HCT116 (cell line): Measurements from ENCODE around the gene CDHR3. TPM values are rescaled to one million over a fixed set of nuclear protein-coding genes. Genes with fewer than 3 reads are reported as not detected.

Source experiments
- ATAC-seq: fragments of 200-7000 bp; cut with Tn5 transposase; 2 replicates; pipeline ENCODE4 v1.9.1; 2020; ENCODE audit warnings: mild to moderate bottlenecking, moderate library complexity
- BruUV-seq: library from RNA; stranded (reverse); fragments of 400-500 nt; replicated peaks from 2 replicates; lab custom pipeline; 2021; lab: Mats Ljungman, UMichigan
- CTCF ChIA-PET: fragments of 300-600 bp; sonication (Branson Sonifier 250); formaldehyde crosslinking; loops from one replicate; lab custom pipeline; 2021; ENCODE audit warnings: antibody characterized with exemption; lab: Charles Lee
- POLR2A ChIA-PET: fragments of 300-600, 350-600 bp; sonication (Branson Sonifier 250); formaldehyde crosslinking; loops from one replicate; lab custom pipeline; 2021; ENCODE audit warnings: antibody characterized with exemption; lab: Charles Lee
- RAD21 ChIA-PET, 2 experiments: fragments of 300-600 bp; sonication (Branson Sonifier 250); formaldehyde crosslinking; loops; one replicate each; lab custom pipeline; 2023; ENCODE audit warnings: low total read pairs in 2 of 2; ENCODE audit not compliant: uncharacterized antibody in 2 of 2, unreplicated experiment in 2 of 2, low non-redundant PET in 1 of 2; lab: Charles Lee
- DNase-seq: peaks from one replicate; pipeline ENCODE4 v3.0.0-alpha.2; 2010; ENCODE audit warnings: low read depth, low spot score
- H2AFZ ChIP-seq: fragments of 200-600 bp; shearing (Covaris generic), sonication (generic); 2 replicates; pipeline ENCODE4 v1.6.1; 2017; ENCODE audit warnings: low read depth, mixed run types, mixed read lengths, antibody characterized with exemption, low read length; ENCODE audit not compliant: poor library complexity, severe bottlenecking
- H3K27ac ChIP-seq: 2 replicates; pipeline ENCODE4 v1.5.1; 2012; ENCODE audit warnings: low read depth, low read length
- H3K27me3 ChIP-seq: fragments of 200-600 bp; sonication (generic); 2 replicates; pipeline ENCODE4 v1.6.1; 2016; ENCODE audit warnings: mixed run types, low read length, mixed read lengths; ENCODE audit not compliant: insufficient read depth
- H3K36me3 ChIP-seq, 2 experiments: fragments of 200-500 bp in 1 of 2; fragments of 200-600 bp in 1 of 2; sonication (Bioruptor generic) in 1 of 2; sonication (generic) in 1 of 2; 2 replicates each; pipeline versions ENCODE4 v1.5.1 to v1.6.1; 2014 to 2016; ENCODE audit warnings: low read length in 2 of 2, inconsistent platforms in 1 of 2, mixed read lengths in 1 of 2, mixed run types in 1 of 2; ENCODE audit not compliant: insufficient read depth in 2 of 2, control insufficient read depth in 1 of 2
- H3K4me1 ChIP-seq, 2 experiments: fragments of 200-600 bp in 1 of 2; sonication (generic) in 1 of 2; 2 replicates each; pipeline versions ENCODE4 v1.5.1 to v1.6.1; 2012 to 2017; ENCODE audit warnings: low read length in 2 of 2, inconsistent platforms in 1 of 2, mild to moderate bottlenecking in 1 of 2, mixed read lengths in 1 of 2, mixed run types in 1 of 2, moderate library complexity in 1 of 2; ENCODE audit not compliant: insufficient read depth in 2 of 2, control insufficient read depth in 1 of 2
- H3K4me2 ChIP-seq: fragments of 200-600 bp; sonication (generic); 2 replicates; pipeline ENCODE4 v1.6.1; 2017; ENCODE audit warnings: mixed run types, low read length, mixed read lengths
- H3K4me3 ChIP-seq, 2 experiments: fragments of 200-600 bp in 1 of 2; sonication (generic) in 1 of 2; replicated peaks in 1 of 2; 2 replicates each; pipeline ENCODE4 v1.5.1; 2011 to 2016; ENCODE audit warnings: low read length in 2 of 2, control low read depth in 1 of 2, low read depth in 1 of 2, mild to moderate bottlenecking in 1 of 2, mixed read lengths in 1 of 2, mixed run types in 1 of 2
- H3K79me2 ChIP-seq: fragments of 200-600 bp; sonication (generic); 2 replicates; pipeline ENCODE4 v1.6.1; 2017; ENCODE audit warnings: mild to moderate bottlenecking, mixed run types, low read length, moderate library complexity, mixed read lengths; ENCODE audit not compliant: insufficient read depth
- H3K9ac ChIP-seq: fragments of 200-600 bp; sonication (generic); 2 replicates; pipeline ENCODE4 v1.6.1; 2016; ENCODE audit warnings: low read length, mixed read lengths
- H3K9me2 ChIP-seq: fragments of 200-600 bp; sonication (generic), shearing (Covaris generic); 2 replicates; pipeline ENCODE4 v1.6.1; 2017; ENCODE audit warnings: mixed run types, mild to moderate bottlenecking, moderate library complexity; ENCODE audit not compliant: insufficient read depth
- H3K9me3 ChIP-seq, 2 experiments: fragments of 200-500 bp in 1 of 2; fragments of 200-600 bp in 1 of 2; sonication (Bioruptor generic) in 1 of 2; sonication (generic) in 1 of 2; 2 replicates each; pipeline ENCODE4 v1.6.1; 2014 to 2017; ENCODE audit warnings: low read length in 2 of 2, mixed read lengths in 2 of 2, inconsistent platforms in 1 of 2, low read depth in 1 of 2, mild to moderate bottlenecking in 1 of 2, mixed run types in 1 of 2, moderate library complexity in 1 of 2; ENCODE audit not compliant: control insufficient read depth in 1 of 2, insufficient read depth in 1 of 2
- H4K20me1 ChIP-seq: fragments of 200-600 bp; sonication (generic), shearing (Covaris generic); 2 replicates; pipeline ENCODE4 v1.6.1; 2017; ENCODE audit warnings: mixed run types, mild to moderate bottlenecking, moderate library complexity; ENCODE audit not compliant: insufficient read depth
- CEBPB ChIP-seq: IDR thresholded peaks from 2 replicates; pipeline ENCODE4 v1.6.1; 2012; ENCODE audit warnings: low read depth
- CTCF ChIP-seq, 3 experiments: fragments of 200-600 bp in 1 of 3; sonication (generic) in 1 of 3; IDR thresholded peaks in 2 of 3; conservative IDR thresholded peaks in 1 of 3; 2 replicates each; pipeline ENCODE4 v1.5.1; 2012 to 2017; ENCODE audit warnings: low read depth in 2 of 3, low read length in 2 of 3, antibody characterized with exemption in 1 of 3, borderline replicate concordance in 1 of 3, control low read depth in 1 of 3, mild to moderate bottlenecking in 1 of 3, mixed read lengths in 1 of 3, mixed run types in 1 of 3, moderate library complexity in 1 of 3; ENCODE audit not compliant: insufficient read depth in 1 of 3
- EGR1 ChIP-seq: IDR thresholded peaks from 2 replicates; pipeline ENCODE4 v1.6.1; 2012; ENCODE audit warnings: low read depth
- ELF1 ChIP-seq: IDR thresholded peaks from 2 replicates; pipeline ENCODE4 v1.6.1; 2012; ENCODE audit warnings: low read depth, borderline replicate concordance
- EZH2 ChIP-seq: fragments of 200-600 bp; sonication (generic); IDR thresholded peaks from 2 replicates; pipeline ENCODE4 v1.6.1; 2017; ENCODE audit warnings: antibody characterized with exemption, mixed run types
- EZH2phosphoT487 ChIP-seq: fragments of 200-600 bp; IDR thresholded peaks from 2 replicates; pipeline ENCODE4 v1.6.1; 2018; ENCODE audit warnings: antibody characterized with exemption, borderline replicate concordance
- JUND ChIP-seq: IDR thresholded peaks from 2 replicates; pipeline ENCODE4 v1.6.1; 2012
- MAX ChIP-seq: IDR thresholded peaks from 2 replicates; pipeline ENCODE4 v1.6.1; 2012
- POLR2A ChIP-seq: IDR thresholded peaks from 2 replicates; pipeline ENCODE4 v1.7.0; 2011; ENCODE audit warnings: borderline replicate concordance; ENCODE audit not compliant: insufficient read depth, insufficient read length; ENCODE audit errors: extremely low read depth
- POLR2AphosphoS5 ChIP-seq: IDR thresholded peaks from 2 replicates; pipeline ENCODE4 v1.6.1; 2011; ENCODE audit warnings: mild to moderate bottlenecking, low read depth, low read length, moderate library complexity
- RAD21 ChIP-seq: IDR thresholded peaks from 2 replicates; pipeline ENCODE4 v1.6.1; 2012; ENCODE audit warnings: low read depth, mild to moderate bottlenecking
- REST ChIP-seq: IDR thresholded peaks from 2 replicates; pipeline ENCODE4 v1.6.1; 2012; ENCODE audit warnings: low read depth
- SIN3A ChIP-seq: IDR thresholded peaks from 2 replicates; pipeline ENCODE4 v1.6.1; 2012; ENCODE audit warnings: low read depth
- SP1 ChIP-seq: IDR thresholded peaks from 2 replicates; pipeline ENCODE4 v1.6.1; 2012; ENCODE audit warnings: low read depth
- SRF ChIP-seq: IDR thresholded peaks from 2 replicates; pipeline ENCODE4 v1.6.1; 2012; ENCODE audit warnings: low read depth
- TCF7L2 ChIP-seq: IDR thresholded peaks from 2 replicates; pipeline ENCODE4 v1.7.0; 2011; ENCODE audit warnings: borderline replicate concordance, inconsistent platforms; ENCODE audit not compliant: insufficient read depth, insufficient read length; ENCODE audit errors: extremely low read depth
- YY1 ChIP-seq: IDR thresholded peaks from 2 replicates; pipeline ENCODE4 v1.6.1; 2011; ENCODE audit warnings: low read length, low read depth, moderate library complexity, mild to moderate bottlenecking; ENCODE audit not compliant: insufficient replicate concordance; ENCODE audit errors: extremely low read depth
- ZNF274 ChIP-seq: fragments of 200-500 bp; sonication (Bioruptor generic); IDR thresholded peaks from 2 replicates; pipeline ENCODE4 v1.6.1; 2014; ENCODE audit warnings: mild to moderate bottlenecking, low read depth, low read length, inconsistent platforms
- intact Hi-C: fragments of 100-400 bp; cut with micrococcal nuclease; formaldehyde crosslinking; loops from 2 replicates; pipeline ENCODE4 v1.10.0; 2022
- total RNA-seq: library from RNA; stranded (reverse); gene quantifications from one replicate; pipeline ENCODE4 v1.2.1, GENCODE V29; 2021; ENCODE audit not compliant: unreplicated experiment
- TF ChIP-seq, protein P1 (sequence below): IDR thresholded peaks from 2 replicates; pipeline ENCODE4 v1.6.1; 2012
- TF ChIP-seq, protein P2 (sequence below): IDR thresholded peaks from 2 replicates; pipeline ENCODE4 v1.6.1; 2011; ENCODE audit warnings: mild to moderate bottlenecking, low read length, moderate library complexity; ENCODE audit not compliant: insufficient replicate concordance; ENCODE audit errors: extremely low read depth

Gene CDHR3
- total RNA-seq, 1 experiment from 2014 or later = 5.5 TPM

GRCh38 chr7:105980645-105981396 is 17.8 kb downstream of the CDHR3 start:
- BruUV-seq = no TSS peak
- Histone ChIP-seq H3K79me2 (no peaks in the 10 kb centered on the region), H3K27ac (no peak overlapping the region), H3K27me3 (no peaks in the 10 kb centered on the region), H4K20me1 (no peaks in the 10 kb centered on the region), H3K9me2 (no peaks in the 10 kb centered on the region), H2AFZ (no peak overlapping the region), H3K36me3 (no peaks in the 10 kb centered on the region), H3K9ac (no peak overlapping the region), H3K4me3 (no peak overlapping the region), H3K4me2 (no peak overlapping the region), H3K4me1 (no peaks in the 10 kb centered on the region), H3K9me3 (no peaks in the 10 kb centered on the region)
- POLR2A ChIA-PET = no interaction called here
- ATAC-seq (no peak), DNase-seq (no peak)
- RAD21 ChIA-PET = no interaction called here
- intact Hi-C loops = no loop called here
- CTCF ChIA-PET = interaction anchor here (0.6 kb wide), 1 partner anchor 104 kb away, joined by 3 read pairs; no protein-coding TSS in a partner anchor
- TF ChIP-seq ZNF274 (no peak), TCF7L2 (no peak), SIN3A (no peak), CEBPB (no peak), YY1 (no peak), MAX (no peak), REST (no peak), POLR2A (no peak), SRF (no peak), EGR1 (no peak), CTCF (IDR thresholded peaks at IDR 0.05 in 2 of 3, conservative IDR thresholded peaks at IDR 0.05 in 1 of 3; ENCODE audit: borderline replicate concordance in 1 of 3, insufficient read depth in 1 of 3, low read depth in 2 of 3, low read length in 2 of 3) (no peak), JUND (no peak), EZH2phosphoT487 (no peak), EZH2 (no peak), ELF1 (no peak), RAD21 (no peak), SP1 (no peak), POLR2AphosphoS5 (no peak)
- TF ChIP-seq, protein P1, sequence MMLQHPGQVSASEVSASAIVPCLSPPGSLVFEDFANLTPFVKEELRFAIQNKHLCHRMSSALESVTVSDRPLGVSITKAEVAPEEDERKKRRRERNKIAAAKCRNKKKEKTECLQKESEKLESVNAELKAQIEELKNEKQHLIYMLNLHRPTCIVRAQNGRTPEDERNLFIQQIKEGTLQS = no peak
- TF ChIP-seq, protein P2, sequence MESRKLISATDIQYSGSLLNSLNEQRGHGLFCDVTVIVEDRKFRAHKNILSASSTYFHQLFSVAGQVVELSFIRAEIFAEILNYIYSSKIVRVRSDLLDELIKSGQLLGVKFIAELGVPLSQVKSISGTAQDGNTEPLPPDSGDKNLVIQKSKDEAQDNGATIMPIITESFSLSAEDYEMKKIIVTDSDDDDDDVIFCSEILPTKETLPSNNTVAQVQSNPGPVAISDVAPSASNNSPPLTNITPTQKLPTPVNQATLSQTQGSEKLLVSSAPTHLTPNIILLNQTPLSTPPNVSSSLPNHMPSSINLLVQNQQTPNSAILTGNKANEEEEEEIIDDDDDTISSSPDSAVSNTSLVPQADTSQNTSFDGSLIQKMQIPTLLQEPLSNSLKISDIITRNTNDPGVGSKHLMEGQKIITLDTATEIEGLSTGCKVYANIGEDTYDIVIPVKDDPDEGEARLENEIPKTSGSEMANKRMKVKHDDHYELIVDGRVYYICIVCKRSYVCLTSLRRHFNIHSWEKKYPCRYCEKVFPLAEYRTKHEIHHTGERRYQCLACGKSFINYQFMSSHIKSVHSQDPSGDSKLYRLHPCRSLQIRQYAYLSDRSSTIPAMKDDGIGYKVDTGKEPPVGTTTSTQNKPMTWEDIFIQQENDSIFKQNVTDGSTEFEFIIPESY = no peak
